Endometrium (tissue), 2 donors: Measurements from ENCODE around the gene VPS37B.

ENCODE experiments used
- FAIRE-seq: peaks from 2 replicates; lab custom pipeline; 2012; peaks lifted over from hg19 to GRCh38; lab: Jason Lieb, UNC
- donor health status: control.
- donor health status: control.

Gene VPS37B

DNA sequence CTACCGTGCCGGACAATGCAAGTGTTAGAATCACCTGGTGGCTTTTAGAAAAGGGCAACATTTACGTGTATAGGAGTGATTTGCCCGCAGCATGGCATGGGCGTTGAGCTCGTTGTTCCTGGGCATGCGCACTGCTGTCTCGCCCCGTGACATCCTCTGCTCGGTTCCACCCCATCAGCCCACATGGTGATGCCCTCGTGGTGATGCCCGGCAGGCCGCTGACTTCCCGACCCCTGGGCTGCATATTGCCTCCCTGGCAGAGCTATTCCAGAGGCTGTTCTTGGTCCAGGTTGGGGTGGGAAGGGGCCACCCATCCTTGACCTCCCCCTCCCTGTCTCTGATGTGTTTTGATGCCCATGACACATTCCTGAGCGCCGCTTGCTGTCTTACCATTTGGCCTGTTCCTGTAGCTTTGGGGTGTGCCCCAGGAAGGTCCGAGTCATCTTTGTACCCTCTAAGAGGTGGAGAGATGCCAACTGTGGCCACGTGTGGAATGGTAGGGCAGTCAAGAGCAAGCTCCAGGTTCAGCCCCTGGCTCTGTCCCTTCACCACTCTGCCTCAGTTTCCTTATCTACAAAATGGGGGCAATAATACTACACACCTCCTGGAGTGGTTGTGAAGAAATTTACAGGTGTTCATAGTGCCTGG lies 55.9 kb downstream of the VPS37B start:
- FAIRE-seq = no peak

DNA sequence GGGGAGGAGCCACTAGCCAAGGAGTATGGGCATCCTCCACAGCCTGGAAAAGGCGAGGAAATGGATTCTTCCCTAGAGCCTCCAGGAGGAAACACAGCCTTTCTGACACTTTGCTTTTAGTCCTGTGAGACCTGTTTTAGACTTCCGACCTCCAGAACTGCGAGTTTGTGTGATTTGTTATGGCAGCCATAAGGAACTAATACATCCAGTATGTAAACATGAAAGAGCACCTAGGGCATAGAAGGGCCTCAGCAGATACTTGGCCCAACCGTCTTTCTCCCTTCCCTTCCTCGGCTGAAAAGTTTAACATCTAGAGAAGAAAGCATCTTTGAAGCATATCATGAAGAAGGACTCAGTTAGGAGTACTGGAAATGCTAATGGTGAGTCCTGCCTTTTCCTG lies 57.1 kb downstream of the VPS37B start:
- no peak for FAIRE-seq

DNA sequence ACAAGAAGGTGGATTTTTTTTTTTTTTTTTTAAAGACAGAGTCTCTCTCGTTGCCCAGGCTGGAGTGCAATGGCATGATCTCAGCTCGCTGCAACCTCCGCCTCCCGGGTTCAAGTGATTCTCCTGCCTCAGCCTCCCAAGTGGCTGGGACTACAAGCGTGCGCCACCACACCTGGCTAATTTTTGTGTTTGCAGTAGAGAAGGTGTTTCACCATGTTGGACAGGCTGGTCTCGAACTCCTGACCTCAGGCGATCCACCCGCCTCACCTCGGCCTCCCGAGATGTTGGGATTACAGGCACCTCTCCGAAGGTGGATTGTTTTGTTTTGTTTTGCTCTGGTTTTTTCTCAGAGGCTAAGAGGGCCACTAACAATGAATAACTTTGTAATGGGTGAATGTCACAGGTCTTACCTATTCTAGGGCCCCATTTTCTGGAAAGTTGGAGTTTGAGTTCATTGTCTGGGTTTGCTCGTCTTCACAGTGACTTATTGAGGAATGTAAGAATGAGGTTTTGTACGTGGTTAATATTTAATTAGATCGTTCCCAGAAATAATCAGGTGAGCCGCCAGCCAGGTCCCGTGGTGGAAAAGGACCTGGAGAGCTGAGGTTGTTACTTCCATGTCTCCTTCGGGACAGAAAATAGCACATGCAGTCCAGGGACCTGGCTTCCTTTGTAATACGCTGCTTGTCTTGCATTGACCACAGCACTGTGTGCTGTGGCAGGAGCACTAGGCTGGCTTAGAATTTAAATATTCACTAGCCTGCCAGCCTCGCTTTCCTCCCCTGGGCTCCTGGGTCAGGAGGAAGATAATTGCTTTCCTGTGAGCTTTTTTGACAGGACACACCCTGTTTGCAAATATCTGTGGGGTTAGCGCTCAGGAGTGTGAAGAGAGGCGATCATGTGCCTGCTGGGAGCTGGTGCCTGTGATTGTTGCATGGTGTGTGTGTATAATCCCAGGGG lies 58.3 kb downstream of the VPS37B start:
- FAIRE-seq = no peak

DNA sequence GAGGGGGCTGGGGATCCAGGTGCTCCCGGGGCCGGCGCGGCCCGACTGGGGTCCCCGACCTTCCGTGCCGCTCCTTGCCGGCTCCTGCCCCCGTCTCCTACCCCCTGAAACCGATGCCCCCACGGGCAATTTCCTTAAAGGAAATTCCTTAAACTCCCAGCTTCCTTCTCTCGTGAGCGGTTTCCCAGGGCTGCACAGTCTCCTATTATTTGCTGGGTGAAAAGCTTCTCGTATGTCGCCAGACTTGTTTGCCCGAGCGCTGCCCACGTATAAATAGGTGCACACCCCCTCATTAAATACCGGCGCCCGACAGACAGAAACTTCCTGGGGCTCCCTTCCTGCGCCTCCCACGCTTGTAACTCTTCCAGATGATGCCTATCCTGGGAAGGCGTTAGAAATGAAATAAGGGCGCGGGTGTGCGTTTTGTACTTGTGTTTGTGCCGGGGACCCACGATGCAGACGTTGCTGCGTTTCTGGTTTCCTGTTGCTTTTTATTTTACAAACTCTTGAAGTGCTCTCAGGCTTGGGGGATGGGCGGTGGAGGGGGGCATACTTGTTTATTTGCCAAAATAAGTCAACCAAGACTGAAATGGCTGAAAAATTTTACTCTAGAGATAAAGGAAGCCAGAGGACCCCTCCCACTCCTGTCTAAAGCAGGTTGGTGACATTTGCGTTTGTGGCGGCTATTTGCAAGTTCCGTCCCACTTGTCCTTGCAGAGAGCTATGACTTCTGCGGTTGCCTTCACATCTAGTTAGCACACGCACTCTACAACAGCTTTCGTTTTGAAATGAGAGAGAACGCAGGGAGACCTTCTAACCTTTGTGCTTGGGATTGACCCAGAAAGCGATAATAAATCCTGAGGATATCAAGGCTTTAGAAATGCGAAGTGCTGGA lies 59.6 kb downstream of the VPS37B start:
- no peak for FAIRE-seq

DNA sequence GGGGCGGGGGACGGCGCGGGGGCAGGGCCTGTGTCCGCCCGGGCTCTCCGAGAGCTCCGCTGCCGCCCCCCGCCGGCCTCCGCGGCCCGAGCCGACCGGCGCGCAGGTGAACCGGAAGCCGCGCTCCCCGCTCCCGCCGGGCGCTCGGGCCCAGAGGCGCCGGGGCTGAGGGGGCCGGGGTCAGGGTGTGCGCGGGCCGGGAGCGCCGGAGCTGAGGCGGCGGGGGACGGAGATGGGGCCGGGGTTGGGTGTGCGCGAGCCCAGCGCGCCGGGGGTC lies 60.2 kb downstream of the VPS37B start:
- FAIRE-seq = no peak

DNA sequence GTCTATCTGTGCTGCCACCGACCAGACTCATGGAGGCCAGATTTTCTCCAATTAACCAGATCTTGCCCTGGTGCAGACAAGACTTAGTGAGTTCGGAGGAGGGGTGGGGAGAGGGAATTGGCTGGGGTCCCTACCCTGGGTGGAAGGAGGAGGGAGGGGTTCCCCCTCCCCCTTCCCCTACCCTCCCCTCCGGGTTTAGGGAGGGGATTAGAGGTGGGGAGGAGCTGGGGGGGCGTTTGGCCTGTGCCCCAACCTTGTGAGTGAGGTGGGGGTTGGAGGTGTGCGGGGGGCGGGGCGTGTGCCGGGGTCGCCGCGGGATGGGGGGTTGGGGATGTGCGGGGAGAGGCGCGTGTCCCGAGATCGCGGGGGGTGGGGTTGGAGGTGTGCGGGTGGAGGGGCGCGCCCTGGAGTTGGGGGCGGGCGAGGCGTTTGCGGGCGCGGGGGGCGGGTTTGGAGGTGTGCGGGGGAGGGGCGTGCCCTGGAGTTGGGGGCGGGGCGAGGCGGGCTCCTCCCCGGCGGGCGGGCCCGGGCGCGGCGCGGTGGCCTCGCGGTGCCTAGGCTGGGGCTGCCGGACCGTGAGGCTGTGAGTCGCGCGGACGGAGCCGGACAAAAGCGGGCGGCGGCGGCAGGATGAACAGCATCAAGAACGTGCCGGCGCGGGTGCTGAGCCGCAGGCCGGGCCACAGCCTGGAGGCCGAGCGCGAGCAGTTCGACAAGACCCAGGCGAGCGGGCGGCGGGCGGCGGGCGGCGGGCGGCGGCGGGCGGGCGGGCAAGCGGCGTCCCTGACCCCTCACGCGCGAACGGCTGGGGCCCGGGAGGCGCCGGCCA lies 60.8 kb downstream of the VPS37B start, which contains the start of gene HIP1R:
Gene HIP1R (plus strand): TSS at position 537 of the 829 bp plus-strand sequence. CDS start 94 bp downstream, at position 631.
- FAIRE-seq = no peak

DNA sequence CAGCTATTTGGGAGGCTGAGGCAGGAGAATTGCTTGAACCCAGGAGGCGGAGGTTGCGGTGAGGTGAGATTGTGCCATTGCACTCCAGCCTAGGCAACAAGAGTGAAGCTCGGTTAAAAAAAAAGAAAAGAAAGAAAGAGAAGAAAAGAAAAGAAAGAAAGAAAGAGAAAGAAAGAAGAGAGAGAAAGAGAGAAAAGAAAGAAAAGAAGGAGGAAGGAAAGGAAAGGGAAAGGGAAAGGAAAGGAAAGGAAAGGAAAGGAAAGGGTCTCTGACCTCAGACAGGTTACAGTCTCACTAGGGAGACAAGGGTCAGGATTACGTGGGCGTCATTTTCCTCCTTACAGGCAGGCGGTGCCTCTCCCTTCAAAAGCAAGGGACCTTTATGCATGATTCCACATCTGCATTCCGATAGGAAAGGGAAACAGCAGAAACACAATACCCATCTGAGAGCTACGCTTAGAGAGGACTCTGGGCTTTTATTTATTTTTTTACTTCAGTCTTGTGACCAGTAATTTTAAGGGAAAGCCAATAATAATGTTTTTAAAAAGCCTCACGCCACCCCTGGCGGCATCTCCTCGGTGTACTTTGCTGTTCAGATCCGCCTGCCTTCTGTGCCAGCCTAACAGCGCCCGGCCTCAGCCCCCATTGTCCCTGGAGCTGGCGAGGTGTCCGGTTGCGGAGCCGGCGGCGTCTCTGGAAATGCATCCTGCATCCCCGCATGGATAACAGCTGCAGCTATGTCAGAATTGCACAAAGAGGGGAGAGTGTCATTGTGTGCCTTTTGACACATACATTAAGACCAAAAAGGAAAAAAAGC lies 61.6 kb downstream of the VPS37B start:
- FAIRE-seq = no peak

DNA sequence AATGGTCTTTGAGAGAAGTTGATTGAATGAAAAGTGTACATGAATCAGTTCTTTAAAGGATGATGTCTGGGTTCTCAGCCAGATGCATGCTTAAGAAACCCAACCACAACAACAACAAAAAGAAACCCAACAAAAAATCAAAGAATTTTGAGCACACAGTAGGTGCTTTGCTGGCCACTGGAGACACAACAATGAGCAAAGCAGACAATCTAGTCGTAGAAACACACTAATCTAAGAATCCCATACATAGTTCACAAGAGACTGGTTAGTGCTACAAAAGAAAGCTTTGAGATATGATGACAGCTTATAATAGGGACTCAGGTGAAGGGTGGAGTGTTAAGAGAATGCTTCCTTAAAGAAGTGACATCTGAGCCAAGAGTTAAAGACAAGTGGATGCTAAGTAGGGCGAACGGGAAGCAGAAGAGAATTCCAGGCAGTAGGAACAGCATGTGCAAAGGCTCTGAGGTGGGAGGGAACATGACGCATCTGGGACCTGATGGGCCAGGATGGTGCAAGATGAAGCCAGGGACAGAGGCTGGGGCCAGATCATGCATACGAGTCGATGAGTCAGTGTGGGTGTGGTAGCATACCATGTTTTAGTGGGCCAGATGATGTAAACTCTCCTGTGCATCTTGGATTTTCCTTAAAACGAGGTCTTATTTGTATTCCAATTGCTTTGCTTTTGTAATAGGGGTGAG lies 65.3 kb downstream of the VPS37B start:
- no peak for FAIRE-seq

DNA sequence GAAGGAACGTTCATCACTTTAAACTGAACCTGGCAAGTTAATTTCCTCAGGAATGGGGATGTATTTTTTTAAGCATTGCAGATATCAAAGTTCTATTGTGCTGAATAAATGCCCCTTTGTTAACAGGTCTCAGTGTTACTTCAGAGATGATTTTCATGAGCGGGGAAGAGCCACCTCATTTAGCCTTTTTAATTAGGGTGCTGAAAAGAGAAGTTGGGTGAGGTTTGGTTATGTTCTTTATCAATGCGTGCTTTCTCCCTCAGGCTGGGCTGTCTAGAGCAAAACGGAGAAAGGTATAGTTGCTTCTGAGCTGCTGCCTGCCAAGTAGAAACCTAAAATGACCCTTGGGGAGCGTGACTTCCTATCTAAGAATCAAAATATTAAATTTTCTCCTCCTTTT lies 68.7 kb downstream of the VPS37B start:
- no peak for FAIRE-seq

DNA sequence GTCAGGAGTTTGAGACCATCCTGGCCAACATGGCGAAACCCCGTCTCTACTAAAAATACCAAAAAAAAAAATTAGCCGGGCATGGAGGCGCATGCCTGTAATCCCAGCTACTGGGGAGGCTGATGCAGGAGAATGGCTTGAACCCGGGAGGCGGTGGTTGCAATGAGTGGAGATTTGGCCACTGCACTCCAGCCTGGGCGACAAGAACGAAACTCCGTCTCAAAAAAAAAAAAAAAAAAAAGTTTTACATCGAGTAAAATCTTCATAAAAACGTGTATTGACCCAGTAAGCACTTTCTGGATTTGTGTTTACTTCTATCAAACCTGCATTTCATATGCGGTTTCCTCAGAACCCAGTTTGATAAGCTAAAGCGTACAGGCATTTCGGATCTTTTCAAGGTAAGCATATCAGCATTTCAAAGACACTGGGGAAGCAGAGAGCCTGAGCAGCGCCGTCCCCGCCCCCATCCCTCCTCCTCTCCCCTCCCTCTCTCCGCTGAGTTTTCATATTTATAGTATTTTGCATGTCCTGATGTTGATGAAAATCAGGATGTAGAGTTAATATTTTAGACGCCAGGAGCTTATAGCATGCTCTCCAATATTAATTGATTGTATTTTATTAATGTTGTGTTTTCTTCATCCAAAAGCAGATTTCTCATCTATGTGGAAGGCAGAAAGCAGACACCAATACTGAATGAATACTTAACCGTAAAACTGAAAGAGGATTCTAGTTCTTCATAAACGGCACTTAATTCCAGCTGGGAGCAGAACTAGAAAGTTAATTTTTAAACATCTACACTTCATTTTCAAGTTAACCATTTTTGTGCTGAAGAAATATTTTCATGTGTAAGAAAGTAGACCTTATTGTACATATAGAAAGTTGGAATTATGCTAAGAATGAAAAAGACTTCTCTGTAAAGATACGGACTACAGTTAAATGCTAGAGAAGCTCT lies 69.9 kb downstream of the VPS37B start:
- FAIRE-seq = peak; percentile 37

DNA sequence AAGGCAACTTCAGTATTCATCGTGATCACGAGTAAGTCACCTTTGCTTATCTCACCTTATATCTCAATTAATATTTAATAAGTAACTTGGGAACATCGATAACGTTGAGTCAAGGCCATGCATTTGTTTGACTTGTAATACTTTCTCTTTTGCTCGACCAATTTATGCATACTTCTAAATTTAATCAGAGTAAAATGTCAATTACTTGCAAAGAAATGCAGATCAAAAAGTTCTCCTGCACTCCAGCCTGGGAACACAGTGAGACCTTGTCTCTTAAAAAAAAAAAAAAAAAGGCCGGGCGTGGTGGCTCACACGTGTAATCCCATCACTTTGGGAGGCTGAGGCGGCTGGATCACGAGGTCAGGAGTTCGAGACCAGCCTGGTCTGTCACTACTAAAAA lies 72.5 kb downstream of the VPS37B start:
- no peak for FAIRE-seq

DNA sequence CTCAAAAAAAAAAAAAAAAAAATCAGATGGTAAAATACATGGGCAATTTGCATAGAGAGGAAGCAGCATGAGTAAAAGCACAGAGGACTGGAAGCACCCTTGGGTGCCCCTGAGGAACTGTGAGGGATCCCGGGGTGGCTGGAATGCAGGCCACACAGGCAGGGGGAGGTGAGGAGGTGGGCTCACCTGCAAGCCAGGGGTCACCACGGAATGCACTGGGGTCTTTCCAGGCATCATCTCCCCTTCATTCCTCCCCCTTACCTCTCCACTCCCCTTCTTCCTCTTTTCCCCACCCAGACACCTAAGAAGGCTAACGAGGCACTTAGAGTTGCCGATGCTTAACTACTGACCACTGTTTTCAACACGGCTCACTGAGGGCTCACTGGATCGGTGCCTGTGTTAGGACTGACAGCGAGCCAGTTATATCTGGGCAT lies 75.1 kb downstream of the VPS37B start:
- FAIRE-seq = no peak

DNA sequence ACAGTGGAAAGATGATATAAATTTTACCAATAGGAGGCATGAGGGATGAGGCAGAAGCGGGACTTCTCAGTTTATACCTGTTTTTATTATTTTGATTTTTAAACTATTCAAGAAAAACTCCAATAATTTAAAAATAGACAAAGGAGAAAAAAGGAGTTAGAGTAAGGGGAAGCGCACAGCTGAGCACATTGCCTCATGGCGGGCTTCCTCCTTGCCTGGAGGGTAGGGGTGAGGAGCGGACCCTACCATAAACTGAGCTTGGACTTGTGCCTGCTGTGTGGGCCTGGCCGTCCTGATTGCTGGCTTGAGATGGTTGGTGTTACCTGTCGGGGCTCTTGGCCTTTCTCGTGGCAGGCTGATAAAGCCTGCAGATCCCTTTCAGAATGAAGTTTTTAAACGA lies 75.8 kb downstream of the VPS37B start:
- no peak for FAIRE-seq

DNA sequence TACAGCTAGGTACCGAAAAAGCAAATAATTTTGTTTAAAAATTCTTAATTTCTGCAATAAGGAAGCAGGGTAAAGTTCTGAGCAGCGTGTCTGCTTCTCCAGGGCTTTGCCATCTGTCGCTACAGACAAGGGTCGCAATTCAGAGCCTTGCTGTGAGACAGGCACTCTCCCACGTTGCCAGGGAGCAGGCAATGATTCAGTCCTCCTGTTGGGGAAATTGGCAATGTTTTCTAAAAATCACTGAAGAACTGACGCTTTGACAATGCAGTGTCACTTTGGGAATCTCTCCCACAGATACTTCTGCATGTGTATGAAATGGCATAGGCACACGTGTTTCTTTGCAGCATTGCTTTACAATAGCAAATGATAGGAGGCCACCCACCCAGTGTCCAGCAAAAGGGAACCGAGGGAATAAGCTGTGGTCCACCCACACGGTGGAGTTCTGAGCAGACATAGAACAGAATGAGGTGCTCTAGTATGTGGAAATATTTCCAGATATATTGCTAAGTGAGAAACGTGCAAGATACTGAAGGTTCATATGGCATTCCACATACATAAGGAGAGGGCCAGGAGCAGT lies 76.6 kb downstream of the VPS37B start:
- FAIRE-seq = no peak
